Sigmoid colon (tissue), 7 donors: Measurements from ENCODE around the gene TRPV3. TPM values are rescaled to one million over a fixed set of nuclear protein-coding genes. Genes with fewer than 3 reads are reported as not detected.

Experiments used
- DNase-seq: peaks from one replicate; pipeline ENCODE4 v3.0.0-alpha.2; 2019
- H3K27ac ChIP-seq, 4 donors: fragments of 200-600 bp; sonication (generic); one replicate each; pipeline ENCODE4 v1.5.1; 2016 to 2019; ENCODE audit warnings: mild to moderate bottlenecking in 1 of 4
- H3K27me3 ChIP-seq, 3 donors: fragments of 200-600 bp; sonication (generic); one replicate each; pipeline ENCODE4 v1.5.1; 2019; ENCODE audit warnings: mild to moderate bottlenecking in 1 of 3
- H3K36me3 ChIP-seq, 4 donors: fragments of 200-600 bp; sonication (generic); one replicate each; pipeline ENCODE4 v1.5.1; 2016 to 2019
- H3K4me1 ChIP-seq, 4 donors: fragments of 200-600 bp; sonication (generic); one replicate each; pipeline ENCODE4 v1.5.1; 2017 to 2019
- H3K4me3 ChIP-seq, 4 donors: fragments of 200-600 bp; sonication (generic); one replicate each; pipeline ENCODE4 v1.5.1; 2017 to 2019; ENCODE audit warnings: mild to moderate bottlenecking in 2 of 4, moderate library complexity in 1 of 4
- H3K9me3 ChIP-seq, 4 donors: fragments of 200-600 bp in 3 of 4; sonication (generic) in 3 of 4; one replicate each; pipeline versions ENCODE4 v1.5.1 to v1.6.1; 2013 to 2019
- EP300 ChIP-seq, 4 donors: sonication (generic); formaldehyde crosslinking; IDR thresholded peaks; one replicate each; pipeline ENCODE4 v1.6.1; 2017; ENCODE audit warnings: antibody characterized with exemption in 4 of 4
- POLR2A ChIP-seq, 2 donors: fragments of 450-650 bp; IDR thresholded peaks; one replicate each; pipeline ENCODE4 v1.6.1; 2016; ENCODE audit warnings: antibody characterized with exemption in 2 of 2, mild to moderate bottlenecking in 2 of 2, moderate library complexity in 2 of 2
- POLR2AphosphoS5 ChIP-seq, 4 donors: sonication (generic); formaldehyde crosslinking; IDR thresholded peaks; one replicate each; pipeline ENCODE4 v1.6.1; 2017; ENCODE audit warnings: antibody characterized with exemption in 4 of 4
- WGBS, 2 donors: extraction: QIAGEN DNeasy Blood & Tissue Kit; methylation state at CpG; one replicate each; pipeline ENCODE4 v1.1.7; 2013; 5-methylcytosine and 5-hydroxymethylcytosine counted together
- intact Hi-C: fragments of 100-400 bp; cut with DNase I; formaldehyde crosslinking; loops from one replicate; pipeline ENCODE4 v1.15.1; 2023
- polyA plus RNA-seq, 3 donors: library from polyadenylated mRNA; stranded (reverse); fragments of 200-250 nt; gene quantifications; one replicate each; pipeline ENCODE4 v1.2.3, GENCODE V29; 2013
- total RNA-seq, 4 donors: library from RNA; depleted of rRNA; stranded (reverse); fragments of >200 nt; gene quantifications; one replicate each; pipeline ENCODE4 v1.1.0, GENCODE V29; 2016
- TF ChIP-seq, protein P1 (sequence below), 4 experiments: fragments of 450-650 bp in 3 of 4; fragments of 200-600 bp in 1 of 4; IDR thresholded peaks; one replicate each; pipeline ENCODE4 v1.5.1; 2016 to 2019; ENCODE audit warnings: antibody characterized with exemption in 4 of 4, mild to moderate bottlenecking in 3 of 4, moderate library complexity in 2 of 4
- donor health status: healthy with polysubstance abuse.
- donor health status: Bipolar disorder and iron deficiency.
- donor health status: healthy.

The TRPV3 gene
- total and polyA plus RNA-seq, 7 donors = 0.14 to 3.3 (median 1.8) TPM

DNA sequence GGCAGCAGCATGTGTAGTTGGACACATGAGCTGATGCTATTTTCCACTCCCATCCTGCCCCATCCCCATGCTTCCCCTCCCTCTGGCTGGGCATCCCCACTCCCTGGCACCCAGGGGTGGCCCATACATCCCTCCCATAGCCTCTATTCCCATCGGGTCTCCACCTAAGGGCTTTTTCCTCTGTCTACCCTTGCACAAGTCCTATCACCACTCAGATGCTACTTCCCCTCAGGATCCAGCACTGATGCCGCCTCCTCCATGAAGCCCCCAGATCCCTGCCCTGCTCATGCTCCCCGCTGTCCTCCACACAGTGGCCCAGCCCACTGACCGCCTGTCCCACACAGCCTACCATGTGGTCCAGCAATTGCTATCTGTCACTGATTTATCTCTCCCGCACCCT, 35.8 kb upstream of the TRPV3 start:
- Histone ChIP-seq H3K4me1 (peaks cover 0 to 8% (median 0%) of the 10 kb centered on the region in 4 donors), H3K27me3 (no peaks in the 10 kb centered on the region), H3K4me3 (no peak overlapping the region), H3K27ac (no peak overlapping the region), H3K9me3 (no peaks in the 10 kb centered on the region), H3K36me3 (peaks cover 0 to 24% (median 8%) of the 10 kb centered on the region in 4 donors)
- no peak for DNase-seq
- TF ChIP-seq POLR2A (IDR thresholded peaks at IDR 0.05) = no peak
- TF ChIP-seq, protein P1, sequence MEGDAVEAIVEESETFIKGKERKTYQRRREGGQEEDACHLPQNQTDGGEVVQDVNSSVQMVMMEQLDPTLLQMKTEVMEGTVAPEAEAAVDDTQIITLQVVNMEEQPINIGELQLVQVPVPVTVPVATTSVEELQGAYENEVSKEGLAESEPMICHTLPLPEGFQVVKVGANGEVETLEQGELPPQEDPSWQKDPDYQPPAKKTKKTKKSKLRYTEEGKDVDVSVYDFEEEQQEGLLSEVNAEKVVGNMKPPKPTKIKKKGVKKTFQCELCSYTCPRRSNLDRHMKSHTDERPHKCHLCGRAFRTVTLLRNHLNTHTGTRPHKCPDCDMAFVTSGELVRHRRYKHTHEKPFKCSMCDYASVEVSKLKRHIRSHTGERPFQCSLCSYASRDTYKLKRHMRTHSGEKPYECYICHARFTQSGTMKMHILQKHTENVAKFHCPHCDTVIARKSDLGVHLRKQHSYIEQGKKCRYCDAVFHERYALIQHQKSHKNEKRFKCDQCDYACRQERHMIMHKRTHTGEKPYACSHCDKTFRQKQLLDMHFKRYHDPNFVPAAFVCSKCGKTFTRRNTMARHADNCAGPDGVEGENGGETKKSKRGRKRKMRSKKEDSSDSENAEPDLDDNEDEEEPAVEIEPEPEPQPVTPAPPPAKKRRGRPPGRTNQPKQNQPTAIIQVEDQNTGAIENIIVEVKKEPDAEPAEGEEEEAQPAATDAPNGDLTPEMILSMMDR (IDR thresholded peaks at IDR 0.05) = no peak
- TF ChIP-seq POLR2AphosphoS5 (IDR thresholded peaks at IDR 0.05) = no peak
- no peak for TF ChIP-seq EP300 (IDR thresholded peaks at IDR 0.05)
- intact Hi-C loops = no loop called here
- 97% methylated on average over 5 of the region's 5 CpGs for WGBS, 2 donors

DNA sequence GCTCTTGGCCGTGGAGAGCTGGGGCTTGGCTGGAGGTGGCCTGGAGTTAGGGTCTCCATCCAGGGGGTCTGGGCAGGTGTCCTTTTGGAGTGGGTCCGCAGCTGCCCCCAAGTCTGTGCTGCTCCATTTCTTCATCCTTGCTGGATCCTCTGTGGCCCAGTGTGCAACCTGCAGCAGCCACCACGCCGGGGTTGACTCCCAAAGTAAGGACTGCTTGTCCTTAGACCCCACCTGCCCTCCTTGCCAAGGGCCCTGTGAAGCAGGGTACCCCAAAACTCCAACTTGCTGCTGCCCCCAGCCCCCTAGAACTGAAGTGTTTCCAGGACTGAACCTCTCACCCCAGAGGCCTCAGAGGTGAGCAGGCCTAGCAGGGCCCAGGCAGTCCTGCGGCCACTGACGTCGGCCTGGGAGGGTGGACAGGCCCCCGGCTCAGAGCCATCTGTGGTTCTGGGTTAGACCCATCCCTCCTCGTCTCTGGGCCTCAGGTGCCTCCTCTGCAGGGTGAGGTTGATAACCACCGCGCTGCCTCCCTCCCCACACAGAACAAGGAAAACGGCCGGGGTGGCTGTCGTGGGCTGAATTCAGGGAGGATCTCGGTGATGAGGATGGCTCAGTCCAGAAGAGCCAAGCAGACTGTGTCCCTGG, 34.7 kb upstream of the TRPV3 start:
- TF ChIP-seq POLR2A (IDR thresholded peaks at IDR 0.05) (no peak), EP300 (IDR thresholded peaks at IDR 0.05) (no peak), POLR2AphosphoS5 (IDR thresholded peaks at IDR 0.05) (no peak)
- TF ChIP-seq, protein P1 (IDR thresholded peaks at IDR 0.05) = no peak

DNA sequence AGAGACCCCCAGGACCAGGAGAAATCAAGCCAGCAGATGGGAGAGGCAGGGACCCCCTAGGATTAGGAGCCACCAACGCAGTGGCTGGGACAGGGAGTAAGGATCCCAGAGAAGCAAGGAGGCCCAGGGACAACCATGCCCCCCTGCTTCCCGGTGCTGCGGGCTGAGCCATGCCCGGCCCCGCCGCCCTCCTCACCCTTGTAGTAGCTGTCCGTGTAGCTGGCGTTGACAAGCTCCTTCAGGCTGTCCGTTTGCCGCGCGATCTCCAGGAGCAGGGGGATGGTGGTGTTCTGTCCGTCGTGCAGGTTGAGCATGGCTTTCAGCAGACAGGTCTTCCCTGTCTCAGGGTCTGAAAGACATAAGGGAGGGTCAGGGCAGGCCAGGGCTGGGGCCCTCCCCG, 33.2 kb upstream of the TRPV3 start:
- intact Hi-C loops = no loop called here
- TF ChIP-seq POLR2A (IDR thresholded peaks at IDR 0.05) (no peak), EP300 (IDR thresholded peaks at IDR 0.05) (no peak), POLR2AphosphoS5 (IDR thresholded peaks at IDR 0.05) (no peak)
- TF ChIP-seq, protein P1 (IDR thresholded peaks at IDR 0.05) = no peak
- no peak for DNase-seq
- peaks cover 0 to 8% (median 0%) of the 10 kb centered on the region in 4 donors for H3K4me1 ChIP-seq
- H3K36me3 ChIP-seq = peaks cover 0 to 49% (median 11%) of the 10 kb centered on the region in 4 donors
- H3K27ac ChIP-seq = no peak overlapping the region
- H3K9me3 ChIP-seq = no peaks in the 10 kb centered on the region
- 96 to 98% methylated on average over 15 of the region's 15 CpGs for WGBS, 2 donors
- no peak overlapping the region for H3K4me3 ChIP-seq
- no peaks in the 10 kb centered on the region for H3K27me3 ChIP-seq

More for the DNA sequence above, 34.7 kb upstream of the TRPV3 start:
- Histone ChIP-seq H3K36me3 (peaks cover 0 to 34% (median 10%) of the 10 kb centered on the region in 4 donors), H3K4me1 (peaks cover 0 to 8% (median 0%) of the 10 kb centered on the region in 4 donors), H3K4me3 (no peak overlapping the region), H3K9me3 (no peaks in the 10 kb centered on the region), H3K27ac (no peak overlapping the region), H3K27me3 (no peaks in the 10 kb centered on the region)
- WGBS, 2 donors = 92 to 94% methylated on average over 15 of the region's 15 CpGs
- intact Hi-C loops = no loop called here
- DNase-seq = no peak

DNA sequence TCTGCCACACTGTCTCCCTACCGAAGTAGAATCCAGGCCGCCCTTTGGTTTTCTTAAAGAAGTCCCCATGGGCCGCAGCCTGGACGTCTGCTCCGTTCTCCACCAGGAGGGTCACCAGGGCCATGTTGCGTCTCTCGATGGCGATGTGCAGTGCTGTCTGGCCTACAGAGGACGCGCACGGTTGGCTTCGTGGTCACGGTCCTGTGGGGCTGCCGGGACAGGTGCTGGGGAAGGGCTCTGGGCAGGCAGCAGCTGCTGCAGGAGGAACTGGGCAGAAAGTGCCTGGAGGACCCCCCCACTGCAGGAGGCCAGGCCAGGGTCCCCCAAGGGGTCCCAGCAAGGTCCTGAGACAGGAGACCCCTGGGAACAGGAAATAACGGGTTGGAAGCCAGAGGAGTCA, 32.6 kb upstream of the TRPV3 start:
- no peak for DNase-seq
- TF ChIP-seq, protein P1 (IDR thresholded peaks at IDR 0.05) = no peak
- TF ChIP-seq POLR2A (IDR thresholded peaks at IDR 0.05) (no peak), POLR2AphosphoS5 (IDR thresholded peaks at IDR 0.05) (no peak), EP300 (IDR thresholded peaks at IDR 0.05) (no peak)
- intact Hi-C loops = no loop called here
- no peaks in the 10 kb centered on the region for H3K27me3 ChIP-seq
- H3K4me3 ChIP-seq = no peak overlapping the region
- no peaks in the 10 kb centered on the region for H3K9me3 ChIP-seq
- H3K27ac ChIP-seq = no peak overlapping the region
- H3K4me1 ChIP-seq = peaks cover 0 to 8% (median 0%) of the 10 kb centered on the region in 4 donors
- H3K36me3 ChIP-seq = peaks cover 0 to 55% (median 13%) of the 10 kb centered on the region in 4 donors
- 79 to 95% methylated on average over 15 of the region's 15 CpGs for WGBS, 2 donors
